HG03520 (cell line): ENCODE data around the gene PARD6B.
"Not testable (repeated sequence)": the region's sequence is repeated elsewhere in the genome, so short reads cannot be mapped to it uniquely, and the experiment has no call there.

ENCODE experiments used
- ATAC-seq: cut with Tn5 transposase; IDR thresholded peaks from one replicate; pipeline ENCODE4 v1.9.1; 2021; ENCODE audit warnings: mild to moderate bottlenecking, moderate library complexity; ENCODE audit not compliant: unreplicated experiment

Gene PARD6B

GRCh38 chr20:50794181-50794845, 62.9 kb downstream of the PARD6B start:
- ATAC-seq = no peak

GRCh38 chr20:50794846-50795634, 63.7 kb downstream of the PARD6B start, which contains the start of gene BCAS4:
BCAS4 (plus strand) TSS chr20:50795061; CDS start chr20:50795084, 23 bp downstream.
- peak; percentile 67 for ATAC-seq

GRCh38 chr20:50797142-50797541, 65.8 kb downstream of the PARD6B start:
- no peak for ATAC-seq

- ATAC-seq = no peak
Observed at GRCh38 chr20:50798650-50799049, 67.3 kb downstream of the PARD6B start.

GRCh38 chr20:50799176-50799889, 68.0 kb downstream of the PARD6B start:
- ATAC-seq = no peak

GRCh38 chr20:50799890-50800550, 68.6 kb downstream of the PARD6B start:
- ATAC-seq = peak; percentile 41

GRCh38 chr20:50800986-50801746, 69.8 kb downstream of the PARD6B start:
- ATAC-seq = not testable (repeated sequence)

- no peak for ATAC-seq
Observed at GRCh38 chr20:50801747-50802125, 70.4 kb downstream of the PARD6B start.

- ATAC-seq = no peak
Observed at GRCh38 chr20:50802289-50802688, 70.9 kb downstream of the PARD6B start.

GRCh38 chr20:50804437-50805348, 73.3 kb downstream of the PARD6B start:
- ATAC-seq = no peak

- no peak for ATAC-seq
Observed at GRCh38 chr20:50805349-50805684, 73.9 kb downstream of the PARD6B start.

GRCh38 chr20:50806126-50806768, 74.9 kb downstream of the PARD6B start:
- ATAC-seq = no peak
